GM23338 (cell line): ENCODE results near the gene ARL1. TPM values are rescaled to one million over a fixed set of nuclear protein-coding genes. Genes with fewer than 3 reads are reported as not detected.

Experiments used
- ATAC-seq: fragments of 200-7000 bp; cut with Tn5 transposase; 3 replicates; pipeline ENCODE4 v1.9.1; 2020
- DNase-seq: peaks from one replicate; pipeline ENCODE4 v3.0.0-alpha.2; 2015; ENCODE audit warnings: low spot score
- H2AFZ ChIP-seq: fragments of 200-600 bp; sonication (generic); 2 replicates; pipeline ENCODE4 v1.8.0; 2016; ENCODE audit warnings: antibody characterized with exemption, mild to moderate bottlenecking, moderate library complexity
- H3F3A ChIP-seq: fragments of 200-600 bp; sonication (generic); replicated peaks from 2 replicates; pipeline ENCODE4 v1.8.0; 2017; ENCODE audit warnings: antibody characterized with exemption, mixed run types, low read depth
- H3K27ac ChIP-seq: fragments of 200-600 bp; sonication (generic); 2 replicates; pipeline ENCODE4 v1.6.1; 2016; ENCODE audit warnings: low read depth
- H3K27me3 ChIP-seq: fragments of 200-600 bp; sonication (generic); 2 replicates; pipeline ENCODE4 v1.8.0; 2016; ENCODE audit warnings: mild to moderate bottlenecking, mixed run types, moderate library complexity; ENCODE audit not compliant: insufficient read depth
- H3K36me3 ChIP-seq: fragments of 200-600 bp; sonication (generic); 2 replicates; pipeline ENCODE4 v1.8.0; 2016; ENCODE audit warnings: mild to moderate bottlenecking; ENCODE audit not compliant: insufficient read depth
- H3K4me1 ChIP-seq: fragments of 200-600 bp; sonication (generic); 2 replicates; pipeline ENCODE4 v1.8.0; 2016; ENCODE audit warnings: mild to moderate bottlenecking, moderate library complexity; ENCODE audit not compliant: insufficient read depth
- H3K4me2 ChIP-seq: fragments of 200-600 bp; sonication (generic); 2 replicates; pipeline ENCODE4 v1.7.1; 2017; ENCODE audit warnings: mixed run types
- H3K4me3 ChIP-seq: fragments of 200-600 bp; sonication (generic); 2 replicates; pipeline ENCODE4 v1.6.1; 2016; ENCODE audit warnings: mixed run types
- H3K79me2 ChIP-seq: fragments of 200-600 bp; sonication (generic); replicated peaks from 2 replicates; pipeline ENCODE4 v1.8.0; 2017; ENCODE audit warnings: mild to moderate bottlenecking; ENCODE audit not compliant: insufficient read depth
- H3K9me2 ChIP-seq: fragments of 200-600 bp; sonication (generic); 2 replicates; pipeline ENCODE4 v1.8.0; 2017; ENCODE audit not compliant: insufficient read depth
- H4K20me1 ChIP-seq: fragments of 200-600 bp; sonication (generic); replicated peaks from 2 replicates; pipeline ENCODE4 v1.8.0; 2017; ENCODE audit warnings: mild to moderate bottlenecking; ENCODE audit not compliant: insufficient read depth
- H3K27ac Mint-ChIP-seq: 2 replicates; pipeline ENCODE4 v1.8.0; 2020; ENCODE audit warnings: inconsistent platforms, mild to moderate bottlenecking, moderate library complexity, mixed read lengths
- H3K27me3 Mint-ChIP-seq: 3 replicates; pipeline ENCODE4 v1.8.0; 2022; ENCODE audit warnings: low read depth, mild to moderate bottlenecking, moderate library complexity, mixed read lengths, inconsistent platforms; ENCODE audit not compliant: insufficient read depth, poor library complexity
- H3K36me3 Mint-ChIP-seq: 3 replicates; pipeline ENCODE4 v1.8.0; 2021; ENCODE audit warnings: low read depth, mild to moderate bottlenecking, inconsistent platforms, moderate library complexity, mixed read lengths
- H3K4me1 Mint-ChIP-seq: 3 replicates; pipeline ENCODE4 v1.8.0; 2020; ENCODE audit warnings: mild to moderate bottlenecking, inconsistent platforms, mixed read lengths
- H3K4me3 Mint-ChIP-seq: 3 replicates; pipeline ENCODE4 v1.8.0; 2021; ENCODE audit warnings: moderate library complexity, mild to moderate bottlenecking, inconsistent platforms, mixed read lengths
- H3K9me3 Mint-ChIP-seq: 3 replicates; pipeline ENCODE4 v1.8.0; 2020; ENCODE audit warnings: moderate library complexity, mild to moderate bottlenecking, inconsistent platforms, mixed read lengths
- CREB1 ChIP-seq: fragments of 250-450 bp; sonication (Bioruptor Pico); IDR thresholded peaks from 2 replicates; pipeline ENCODE4 v1.5.0; 2020; ENCODE audit warnings: low read depth, mild to moderate bottlenecking, moderate library complexity
- EZH2 ChIP-seq: fragments of 200-600 bp; sonication (generic); IDR thresholded peaks from one replicate; pipeline ENCODE4 v1.8.0; 2017; ENCODE audit warnings: antibody characterized with exemption, mild to moderate bottlenecking, low read depth; ENCODE audit not compliant: unreplicated experiment
- EZH2phosphoT487 ChIP-seq: fragments of 200-600 bp; sonication (generic); IDR thresholded peaks from one replicate; pipeline ENCODE4 v1.8.1; 2018; ENCODE audit warnings: antibody characterized with exemption; ENCODE audit not compliant: unreplicated experiment
- JUNB ChIP-seq: IDR thresholded peaks from one replicate; pipeline ENCODE4 v1.6.1; 2016; ENCODE audit warnings: antibody characterized with exemption; ENCODE audit not compliant: unreplicated experiment
- NANOG ChIP-seq: IDR thresholded peaks from 2 replicates; pipeline ENCODE4 v1.6.1; 2016; ENCODE audit warnings: antibody characterized with exemption, borderline replicate concordance
- POLR2AphosphoS5 ChIP-seq: IDR thresholded peaks from 2 replicates; pipeline ENCODE4 v1.6.1; 2016; ENCODE audit warnings: antibody characterized with exemption, low read depth
- STAT1 ChIP-seq: IDR thresholded peaks from one replicate; pipeline ENCODE4 v1.6.1; 2016; ENCODE audit warnings: antibody characterized with exemption; ENCODE audit not compliant: unreplicated experiment
- ZNF114 ChIP-seq: fragments of 250-450 bp; sonication (Bioruptor Pico); IDR thresholded peaks from 2 replicates; pipeline ENCODE4 v1.5.0; 2020; ENCODE audit warnings: mild to moderate bottlenecking, moderate library complexity
- ZNF331 ChIP-seq: fragments of 250-450 bp; sonication (Bioruptor Pico); IDR thresholded peaks from 2 replicates; pipeline ENCODE4 v1.5.0; 2020; ENCODE audit warnings: low read depth, mild to moderate bottlenecking, moderate library complexity
- polyA plus RNA-seq: library from polyadenylated mRNA; unstranded; fragments of >200 nt; fragmentation: Nextera tagmentation; extraction: Ambion mirVana; gene quantifications from 2 replicates; pipeline ENCODE4 v1.2.1, GENCODE V29; 2016
- total RNA-seq: library from RNA; depleted of rRNA; stranded (reverse); fragments of >200 nt; shearing (Covaris generic); gene quantifications from 2 replicates; pipeline ENCODE4 v1.2.3, GENCODE V29; 2014
- TF ChIP-seq, protein P1 (sequence below), 2 experiments: fragments of 200-600 bp in 1 of 2; sonication (generic) in 1 of 2; conservative IDR thresholded peaks; 2 replicates each; pipeline versions ENCODE4 v1.5.1 to v1.6.1; 2016 to 2017; ENCODE audit warnings: antibody characterized with exemption in 2 of 2, low read depth in 2 of 2, mild to moderate bottlenecking in 2 of 2, moderate library complexity in 1 of 2
- TF ChIP-seq, protein P2 (sequence below): IDR thresholded peaks from one replicate; pipeline ENCODE4 v1.6.1; 2018; ENCODE audit warnings: antibody characterized with exemption; ENCODE audit not compliant: unreplicated experiment
- TF ChIP-seq, protein P3 (sequence below): IDR thresholded peaks from 2 replicates; pipeline ENCODE4 v1.6.1; 2016; ENCODE audit warnings: antibody characterized with exemption

The ARL1 gene
- total and polyA plus RNA-seq, 2 experiments from 2014 or later, result 50.0 to 55.9 TPM

DNA sequence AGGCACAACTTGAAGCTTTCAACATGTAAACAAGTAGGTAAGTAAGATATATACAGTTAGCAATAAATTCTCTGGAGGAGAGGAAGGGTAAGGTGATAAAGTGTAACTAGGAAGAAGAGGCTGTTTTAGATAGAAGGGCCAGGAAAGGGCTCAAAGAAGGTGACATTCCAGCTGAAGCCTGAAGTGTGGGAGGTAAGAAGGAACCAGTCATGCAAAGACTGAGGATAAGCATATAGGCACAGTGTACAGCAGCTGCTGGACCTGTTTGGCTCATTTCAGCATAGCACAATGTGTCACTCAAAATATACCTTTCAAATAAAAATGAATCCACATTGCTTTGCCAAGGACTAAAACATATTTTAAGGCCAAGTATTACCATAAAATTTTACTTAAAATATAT, 28.6 kb upstream of the ARL1 start (continued):
- TF ChIP-seq, protein P1, sequence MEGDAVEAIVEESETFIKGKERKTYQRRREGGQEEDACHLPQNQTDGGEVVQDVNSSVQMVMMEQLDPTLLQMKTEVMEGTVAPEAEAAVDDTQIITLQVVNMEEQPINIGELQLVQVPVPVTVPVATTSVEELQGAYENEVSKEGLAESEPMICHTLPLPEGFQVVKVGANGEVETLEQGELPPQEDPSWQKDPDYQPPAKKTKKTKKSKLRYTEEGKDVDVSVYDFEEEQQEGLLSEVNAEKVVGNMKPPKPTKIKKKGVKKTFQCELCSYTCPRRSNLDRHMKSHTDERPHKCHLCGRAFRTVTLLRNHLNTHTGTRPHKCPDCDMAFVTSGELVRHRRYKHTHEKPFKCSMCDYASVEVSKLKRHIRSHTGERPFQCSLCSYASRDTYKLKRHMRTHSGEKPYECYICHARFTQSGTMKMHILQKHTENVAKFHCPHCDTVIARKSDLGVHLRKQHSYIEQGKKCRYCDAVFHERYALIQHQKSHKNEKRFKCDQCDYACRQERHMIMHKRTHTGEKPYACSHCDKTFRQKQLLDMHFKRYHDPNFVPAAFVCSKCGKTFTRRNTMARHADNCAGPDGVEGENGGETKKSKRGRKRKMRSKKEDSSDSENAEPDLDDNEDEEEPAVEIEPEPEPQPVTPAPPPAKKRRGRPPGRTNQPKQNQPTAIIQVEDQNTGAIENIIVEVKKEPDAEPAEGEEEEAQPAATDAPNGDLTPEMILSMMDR (conservative IDR thresholded peaks at IDR 0.05; ENCODE audit: low read depth in 2 of 2), result no peak
- TF ChIP-seq EZH2 (no peak), ZNF331 (CRISPR knock-in tag) (no peak), EZH2phosphoT487 (no peak), NANOG (no peak), POLR2AphosphoS5 (no peak), STAT1 (no peak), ZNF114 (CRISPR knock-in tag) (no peak), CREB1 (CRISPR knock-in tag) (no peak), JUNB (no peak)
- TF ChIP-seq, protein P2, sequence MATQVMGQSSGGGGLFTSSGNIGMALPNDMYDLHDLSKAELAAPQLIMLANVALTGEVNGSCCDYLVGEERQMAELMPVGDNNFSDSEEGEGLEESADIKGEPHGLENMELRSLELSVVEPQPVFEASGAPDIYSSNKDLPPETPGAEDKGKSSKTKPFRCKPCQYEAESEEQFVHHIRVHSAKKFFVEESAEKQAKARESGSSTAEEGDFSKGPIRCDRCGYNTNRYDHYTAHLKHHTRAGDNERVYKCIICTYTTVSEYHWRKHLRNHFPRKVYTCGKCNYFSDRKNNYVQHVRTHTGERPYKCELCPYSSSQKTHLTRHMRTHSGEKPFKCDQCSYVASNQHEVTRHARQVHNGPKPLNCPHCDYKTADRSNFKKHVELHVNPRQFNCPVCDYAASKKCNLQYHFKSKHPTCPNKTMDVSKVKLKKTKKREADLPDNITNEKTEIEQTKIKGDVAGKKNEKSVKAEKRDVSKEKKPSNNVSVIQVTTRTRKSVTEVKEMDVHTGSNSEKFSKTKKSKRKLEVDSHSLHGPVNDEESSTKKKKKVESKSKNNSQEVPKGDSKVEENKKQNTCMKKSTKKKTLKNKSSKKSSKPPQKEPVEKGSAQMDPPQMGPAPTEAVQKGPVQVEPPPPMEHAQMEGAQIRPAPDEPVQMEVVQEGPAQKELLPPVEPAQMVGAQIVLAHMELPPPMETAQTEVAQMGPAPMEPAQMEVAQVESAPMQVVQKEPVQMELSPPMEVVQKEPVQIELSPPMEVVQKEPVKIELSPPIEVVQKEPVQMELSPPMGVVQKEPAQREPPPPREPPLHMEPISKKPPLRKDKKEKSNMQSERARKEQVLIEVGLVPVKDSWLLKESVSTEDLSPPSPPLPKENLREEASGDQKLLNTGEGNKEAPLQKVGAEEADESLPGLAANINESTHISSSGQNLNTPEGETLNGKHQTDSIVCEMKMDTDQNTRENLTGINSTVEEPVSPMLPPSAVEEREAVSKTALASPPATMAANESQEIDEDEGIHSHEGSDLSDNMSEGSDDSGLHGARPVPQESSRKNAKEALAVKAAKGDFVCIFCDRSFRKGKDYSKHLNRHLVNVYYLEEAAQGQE, result no peak

DNA sequence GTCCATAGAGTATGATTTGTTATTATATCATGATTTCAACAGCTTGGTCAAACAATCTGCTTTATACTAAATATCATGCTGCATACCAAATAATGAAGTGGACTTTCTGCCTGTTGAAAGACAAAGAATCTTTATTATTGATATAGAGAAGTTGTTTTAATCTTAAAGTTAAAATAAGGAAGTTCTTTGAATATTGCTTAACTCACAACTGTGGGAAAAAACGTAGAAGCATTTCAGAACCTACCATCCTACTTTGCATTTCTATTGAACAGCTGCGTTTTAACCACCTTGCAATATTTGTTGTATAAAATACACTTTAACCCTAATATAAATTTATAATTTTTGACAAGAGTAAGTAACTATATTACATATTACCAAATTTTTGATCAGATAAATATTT, 22.9 kb upstream of the ARL1 start:
- DNase-seq, result no peak
- H3K36me3 ChIP-seq, result no peaks in the 10 kb centered on the region
- no peaks in the 10 kb centered on the region for H3K79me2 ChIP-seq
- no peaks in the 10 kb centered on the region for H3F3A ChIP-seq
- H3K27ac ChIP-seq, result no peak overlapping the region
- no peak overlapping the region for H2AFZ ChIP-seq
- Mint-ChIP-seq H3K9me3 (no peaks in the 10 kb centered on the region), H3K27ac (no peak overlapping the region), H3K4me1 (no peaks in the 10 kb centered on the region), H3K4me3 (no peak overlapping the region), H3K36me3 (no peaks in the 10 kb centered on the region), H3K27me3 (no peaks in the 10 kb centered on the region)
- no peak overlapping the region for H3K4me3 ChIP-seq
- ATAC-seq, result no peak
- H3K27me3 ChIP-seq, result no peaks in the 10 kb centered on the region
- no peak overlapping the region for H3K4me2 ChIP-seq
- no peaks in the 10 kb centered on the region for H3K4me1 ChIP-seq
- no peaks in the 10 kb centered on the region for H3K9me2 ChIP-seq
- no peaks in the 10 kb centered on the region; the same call in 1 of the 2 replicates for H4K20me1 ChIP-seq
- TF ChIP-seq POLR2AphosphoS5 (no peak), EZH2phosphoT487 (no peak), ZNF331 (CRISPR knock-in tag) (no peak), EZH2 (no peak), NANOG (no peak)
- TF ChIP-seq, protein P1 (conservative IDR thresholded peaks at IDR 0.05; ENCODE audit: low read depth in 2 of 2), result no peak
- TF ChIP-seq, protein P3, sequence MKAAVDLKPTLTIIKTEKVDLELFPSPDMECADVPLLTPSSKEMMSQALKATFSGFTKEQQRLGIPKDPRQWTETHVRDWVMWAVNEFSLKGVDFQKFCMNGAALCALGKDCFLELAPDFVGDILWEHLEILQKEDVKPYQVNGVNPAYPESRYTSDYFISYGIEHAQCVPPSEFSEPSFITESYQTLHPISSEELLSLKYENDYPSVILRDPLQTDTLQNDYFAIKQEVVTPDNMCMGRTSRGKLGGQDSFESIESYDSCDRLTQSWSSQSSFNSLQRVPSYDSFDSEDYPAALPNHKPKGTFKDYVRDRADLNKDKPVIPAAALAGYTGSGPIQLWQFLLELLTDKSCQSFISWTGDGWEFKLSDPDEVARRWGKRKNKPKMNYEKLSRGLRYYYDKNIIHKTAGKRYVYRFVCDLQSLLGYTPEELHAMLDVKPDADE, result no peak
